HCT116 (cell line): ENCODE measurements around the gene CEACAM1. TPM values are rescaled to one million over a fixed set of nuclear protein-coding genes. Genes with fewer than 3 reads are reported as not detected.

Experiments used
- ATAC-seq: fragments of 200-7000 bp; cut with Tn5 transposase; 2 replicates; pipeline ENCODE4 v1.9.1; 2020; ENCODE audit warnings: mild to moderate bottlenecking, moderate library complexity
- BruUV-seq: library from RNA; stranded (reverse); fragments of 400-500 nt; replicated peaks from 2 replicates; lab custom pipeline; 2021; lab: Mats Ljungman, UMichigan
- CTCF ChIA-PET: fragments of 300-600 bp; sonication (Branson Sonifier 250); formaldehyde crosslinking; loops from one replicate; lab custom pipeline; 2021; ENCODE audit warnings: antibody characterized with exemption; lab: Charles Lee
- POLR2A ChIA-PET: fragments of 300-600, 350-600 bp; sonication (Branson Sonifier 250); formaldehyde crosslinking; loops from one replicate; lab custom pipeline; 2021; ENCODE audit warnings: antibody characterized with exemption; lab: Charles Lee
- RAD21 ChIA-PET, 2 experiments: fragments of 300-600 bp; sonication (Branson Sonifier 250); formaldehyde crosslinking; loops; one replicate each; lab custom pipeline; 2023; ENCODE audit warnings: low total read pairs in 2 of 2; ENCODE audit not compliant: uncharacterized antibody in 2 of 2, unreplicated experiment in 2 of 2, low non-redundant PET in 1 of 2; lab: Charles Lee
- DNase-seq: peaks from one replicate; pipeline ENCODE4 v3.0.0-alpha.2; 2010; ENCODE audit warnings: low read depth, low spot score
- H2AFZ ChIP-seq: fragments of 200-600 bp; shearing (Covaris generic), sonication (generic); 2 replicates; pipeline ENCODE4 v1.6.1; 2017; ENCODE audit warnings: low read depth, mixed run types, mixed read lengths, antibody characterized with exemption, low read length; ENCODE audit not compliant: poor library complexity, severe bottlenecking
- H3K27ac ChIP-seq: 2 replicates; pipeline ENCODE4 v1.5.1; 2012; ENCODE audit warnings: low read depth, low read length
- H3K27me3 ChIP-seq: fragments of 200-600 bp; sonication (generic); 2 replicates; pipeline ENCODE4 v1.6.1; 2016; ENCODE audit warnings: mixed run types, low read length, mixed read lengths; ENCODE audit not compliant: insufficient read depth
- H3K36me3 ChIP-seq, 2 experiments: fragments of 200-500 bp in 1 of 2; fragments of 200-600 bp in 1 of 2; sonication (Bioruptor generic) in 1 of 2; sonication (generic) in 1 of 2; 2 replicates each; pipeline versions ENCODE4 v1.5.1 to v1.6.1; 2014 to 2016; ENCODE audit warnings: low read length in 2 of 2, inconsistent platforms in 1 of 2, mixed read lengths in 1 of 2, mixed run types in 1 of 2; ENCODE audit not compliant: insufficient read depth in 2 of 2, control insufficient read depth in 1 of 2
- H3K4me1 ChIP-seq, 2 experiments: fragments of 200-600 bp in 1 of 2; sonication (generic) in 1 of 2; 2 replicates each; pipeline versions ENCODE4 v1.5.1 to v1.6.1; 2012 to 2017; ENCODE audit warnings: low read length in 2 of 2, inconsistent platforms in 1 of 2, mild to moderate bottlenecking in 1 of 2, mixed read lengths in 1 of 2, mixed run types in 1 of 2, moderate library complexity in 1 of 2; ENCODE audit not compliant: insufficient read depth in 2 of 2, control insufficient read depth in 1 of 2
- H3K4me2 ChIP-seq: fragments of 200-600 bp; sonication (generic); 2 replicates; pipeline ENCODE4 v1.6.1; 2017; ENCODE audit warnings: mixed run types, low read length, mixed read lengths
- H3K4me3 ChIP-seq, 2 experiments: fragments of 200-600 bp in 1 of 2; sonication (generic) in 1 of 2; replicated peaks in 1 of 2; 2 replicates each; pipeline ENCODE4 v1.5.1; 2011 to 2016; ENCODE audit warnings: low read length in 2 of 2, control low read depth in 1 of 2, low read depth in 1 of 2, mild to moderate bottlenecking in 1 of 2, mixed read lengths in 1 of 2, mixed run types in 1 of 2
- H3K79me2 ChIP-seq: fragments of 200-600 bp; sonication (generic); 2 replicates; pipeline ENCODE4 v1.6.1; 2017; ENCODE audit warnings: mild to moderate bottlenecking, mixed run types, low read length, moderate library complexity, mixed read lengths; ENCODE audit not compliant: insufficient read depth
- H3K9ac ChIP-seq: fragments of 200-600 bp; sonication (generic); 2 replicates; pipeline ENCODE4 v1.6.1; 2016; ENCODE audit warnings: low read length, mixed read lengths
- H3K9me2 ChIP-seq: fragments of 200-600 bp; sonication (generic), shearing (Covaris generic); 2 replicates; pipeline ENCODE4 v1.6.1; 2017; ENCODE audit warnings: mixed run types, mild to moderate bottlenecking, moderate library complexity; ENCODE audit not compliant: insufficient read depth
- H3K9me3 ChIP-seq, 2 experiments: fragments of 200-500 bp in 1 of 2; fragments of 200-600 bp in 1 of 2; sonication (Bioruptor generic) in 1 of 2; sonication (generic) in 1 of 2; 2 replicates each; pipeline ENCODE4 v1.6.1; 2014 to 2017; ENCODE audit warnings: low read length in 2 of 2, mixed read lengths in 2 of 2, inconsistent platforms in 1 of 2, low read depth in 1 of 2, mild to moderate bottlenecking in 1 of 2, mixed run types in 1 of 2, moderate library complexity in 1 of 2; ENCODE audit not compliant: control insufficient read depth in 1 of 2, insufficient read depth in 1 of 2
- H4K20me1 ChIP-seq: fragments of 200-600 bp; sonication (generic), shearing (Covaris generic); 2 replicates; pipeline ENCODE4 v1.6.1; 2017; ENCODE audit warnings: mixed run types, mild to moderate bottlenecking, moderate library complexity; ENCODE audit not compliant: insufficient read depth
- CBX3 ChIP-seq: IDR thresholded peaks from 2 replicates; pipeline ENCODE4 v1.6.1; 2012; ENCODE audit warnings: low read depth
- CEBPB ChIP-seq: IDR thresholded peaks from 2 replicates; pipeline ENCODE4 v1.6.1; 2012; ENCODE audit warnings: low read depth
- EZH2phosphoT487 ChIP-seq: fragments of 200-600 bp; IDR thresholded peaks from 2 replicates; pipeline ENCODE4 v1.6.1; 2018; ENCODE audit warnings: antibody characterized with exemption, borderline replicate concordance
- YY1 ChIP-seq: IDR thresholded peaks from 2 replicates; pipeline ENCODE4 v1.6.1; 2011; ENCODE audit warnings: low read length, low read depth, moderate library complexity, mild to moderate bottlenecking; ENCODE audit not compliant: insufficient replicate concordance; ENCODE audit errors: extremely low read depth
- ZNF274 ChIP-seq: fragments of 200-500 bp; sonication (Bioruptor generic); IDR thresholded peaks from 2 replicates; pipeline ENCODE4 v1.6.1; 2014; ENCODE audit warnings: mild to moderate bottlenecking, low read depth, low read length, inconsistent platforms
- intact Hi-C: fragments of 100-400 bp; cut with micrococcal nuclease; formaldehyde crosslinking; loops from 2 replicates; pipeline ENCODE4 v1.10.0; 2022
- total RNA-seq: library from RNA; stranded (reverse); gene quantifications from one replicate; pipeline ENCODE4 v1.2.1, GENCODE V29; 2021; ENCODE audit not compliant: unreplicated experiment
- TF ChIP-seq, protein P1 (sequence below), 3 experiments: fragments of 200-600 bp in 1 of 3; sonication (generic) in 1 of 3; IDR thresholded peaks in 2 of 3; conservative IDR thresholded peaks in 1 of 3; 2 replicates each; pipeline ENCODE4 v1.5.1; 2012 to 2017; ENCODE audit warnings: low read depth in 2 of 3, low read length in 2 of 3, antibody characterized with exemption in 1 of 3, borderline replicate concordance in 1 of 3, control low read depth in 1 of 3, mild to moderate bottlenecking in 1 of 3, mixed read lengths in 1 of 3, mixed run types in 1 of 3, moderate library complexity in 1 of 3; ENCODE audit not compliant: insufficient read depth in 1 of 3

CEACAM1 gene
- total RNA-seq, 1 experiment from 2014 or later = 1.2 TPM

DNA sequence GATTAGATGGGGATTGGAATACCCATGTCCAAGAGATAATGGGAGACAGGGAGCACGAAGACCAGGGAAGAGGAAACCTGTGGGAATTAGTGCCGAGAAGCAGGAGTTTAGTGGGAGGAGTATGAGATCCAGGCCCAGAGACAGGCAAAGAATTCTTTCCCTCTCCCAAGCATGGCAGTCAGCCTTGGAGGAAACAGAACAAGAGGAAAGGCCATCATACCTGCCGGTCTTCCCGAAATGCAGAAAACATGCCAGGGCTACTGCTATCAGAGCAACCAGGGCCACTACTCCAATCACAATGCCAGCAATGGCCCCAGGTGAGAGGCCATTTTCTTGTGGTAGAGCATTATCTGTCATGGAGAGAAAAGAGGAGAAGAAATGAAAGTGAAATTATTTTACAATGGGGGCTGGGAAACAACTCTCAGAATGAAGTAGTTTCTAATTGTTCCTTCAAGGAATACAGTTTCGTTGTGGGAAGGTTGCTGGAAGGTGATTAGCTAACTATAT is 16.1 kb downstream of the CEACAM1 start (continued):
- TF ChIP-seq ZNF274 (no peak), YY1 (no peak)

DNA sequence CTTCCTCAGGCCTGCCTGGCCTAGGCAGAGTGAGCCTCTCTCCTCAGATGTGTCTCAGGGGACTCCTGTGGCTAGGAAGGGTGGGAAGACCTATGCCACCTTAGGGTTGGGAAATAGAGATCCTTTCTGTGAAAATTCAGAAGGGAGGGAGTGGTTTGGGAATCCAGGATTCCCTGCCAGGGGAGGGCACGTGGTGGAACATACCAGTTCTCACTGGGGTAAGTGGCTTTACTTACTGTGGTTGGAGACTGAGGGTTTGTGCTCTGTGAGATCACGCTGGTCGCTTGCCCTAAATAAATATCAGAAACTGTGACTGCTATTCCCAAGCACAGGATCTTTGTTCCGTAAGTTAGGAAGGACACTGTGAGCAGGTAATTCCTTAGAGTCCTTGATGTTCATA is 16.9 kb downstream of the CEACAM1 start:
- BruUV-seq = no TSS peak
- H3K79me2 ChIP-seq = no peaks in the 10 kb centered on the region
- intact Hi-C loops = no loop called here
- H3K9me2 ChIP-seq = no peaks in the 10 kb centered on the region
- ATAC-seq (no peak), DNase-seq (no peak)
- H3K4me2 ChIP-seq = no peak overlapping the region
- ChIA-PET POLR2A (no interaction called here), CTCF (no interaction called here), RAD21 (no interaction called here)
- no peak overlapping the region for H3K9ac ChIP-seq
- no peak overlapping the region for H2AFZ ChIP-seq
- no peak overlapping the region for H3K4me3 ChIP-seq
- TF ChIP-seq CBX3 = no peak
- TF ChIP-seq YY1 = no peak
- TF ChIP-seq, protein P1, sequence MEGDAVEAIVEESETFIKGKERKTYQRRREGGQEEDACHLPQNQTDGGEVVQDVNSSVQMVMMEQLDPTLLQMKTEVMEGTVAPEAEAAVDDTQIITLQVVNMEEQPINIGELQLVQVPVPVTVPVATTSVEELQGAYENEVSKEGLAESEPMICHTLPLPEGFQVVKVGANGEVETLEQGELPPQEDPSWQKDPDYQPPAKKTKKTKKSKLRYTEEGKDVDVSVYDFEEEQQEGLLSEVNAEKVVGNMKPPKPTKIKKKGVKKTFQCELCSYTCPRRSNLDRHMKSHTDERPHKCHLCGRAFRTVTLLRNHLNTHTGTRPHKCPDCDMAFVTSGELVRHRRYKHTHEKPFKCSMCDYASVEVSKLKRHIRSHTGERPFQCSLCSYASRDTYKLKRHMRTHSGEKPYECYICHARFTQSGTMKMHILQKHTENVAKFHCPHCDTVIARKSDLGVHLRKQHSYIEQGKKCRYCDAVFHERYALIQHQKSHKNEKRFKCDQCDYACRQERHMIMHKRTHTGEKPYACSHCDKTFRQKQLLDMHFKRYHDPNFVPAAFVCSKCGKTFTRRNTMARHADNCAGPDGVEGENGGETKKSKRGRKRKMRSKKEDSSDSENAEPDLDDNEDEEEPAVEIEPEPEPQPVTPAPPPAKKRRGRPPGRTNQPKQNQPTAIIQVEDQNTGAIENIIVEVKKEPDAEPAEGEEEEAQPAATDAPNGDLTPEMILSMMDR (IDR thresholded peaks at IDR 0.05 in 2 of 3, conservative IDR thresholded peaks at IDR 0.05 in 1 of 3; ENCODE audit: borderline replicate concordance in 1 of 3, insufficient read depth in 1 of 3, low read depth in 2 of 3, low read length in 2 of 3) = no peak
- no peak for TF ChIP-seq CEBPB
- TF ChIP-seq EZH2phosphoT487 = no peak
- H3K9me3 ChIP-seq = no peaks in the 10 kb centered on the region
- H3K27ac ChIP-seq = no peak overlapping the region
- H3K27me3 ChIP-seq = no peaks in the 10 kb centered on the region
- H4K20me1 ChIP-seq = no peaks in the 10 kb centered on the region; the same call in 1 of the 2 replicates
- H3K36me3 ChIP-seq = no peaks in the 10 kb centered on the region
- peaks cover 0 to 4% of the 10 kb centered on the region in 2 experiments; a peak in 1 of 4 replicates for H3K4me1 ChIP-seq
